H9 (cell line): ENCODE measurements around the gene HOXD10. TPM values are rescaled to one million over a fixed set of nuclear protein-coding genes. Genes with fewer than 3 reads are reported as not detected.

Experiments
- DNase-seq: peaks from one replicate; pipeline ENCODE4 v3.0.0-alpha.2; 2017
- H2AFZ ChIP-seq: one replicate; pipeline ENCODE4 v1.6.1; 2013; ENCODE audit warnings: mild to moderate bottlenecking, low read length, control low read depth, moderate library complexity
- H2AK5ac ChIP-seq: 2 replicates; pipeline ENCODE4 v1.6.1; 2013; ENCODE audit warnings: low read length, control low read depth, mixed read lengths; ENCODE audit not compliant: insufficient read length
- H2BK120ac ChIP-seq: one replicate; pipeline ENCODE4 v1.6.1; 2013; ENCODE audit warnings: low read depth, mild to moderate bottlenecking, low read length, control low read depth, inconsistent platforms; ENCODE audit not compliant: poor library complexity, severe bottlenecking
- H2BK12ac ChIP-seq: 2 replicates; pipeline ENCODE4 v1.6.1; 2013; ENCODE audit warnings: low read length, control low read depth, mixed read lengths, low read depth; ENCODE audit not compliant: insufficient read length
- H2BK15ac ChIP-seq: 2 replicates; pipeline ENCODE4 v1.6.1; 2013; ENCODE audit warnings: low read depth, low read length, control low read depth
- H2BK20ac ChIP-seq: one replicate; pipeline ENCODE4 v1.6.1; 2013; ENCODE audit warnings: low read depth, mild to moderate bottlenecking, low read length, control low read depth, inconsistent platforms; ENCODE audit not compliant: poor library complexity, severe bottlenecking
- H2BK5ac ChIP-seq: 2 replicates; pipeline ENCODE4 v1.6.1; 2013; ENCODE audit warnings: low read length, control low read depth, mixed read lengths; ENCODE audit not compliant: insufficient read length
- H3K14ac ChIP-seq: 2 replicates; pipeline ENCODE4 v1.6.1; 2013; ENCODE audit warnings: low read length, control low read depth; ENCODE audit not compliant: insufficient read depth
- H3K18ac ChIP-seq: 2 replicates; pipeline ENCODE4 v1.6.1; 2013; ENCODE audit warnings: low read depth, mild to moderate bottlenecking, mixed read lengths, low read length, control low read depth; ENCODE audit not compliant: insufficient read length
- H3K23ac ChIP-seq: 2 replicates; pipeline ENCODE4 v1.6.1; 2013; ENCODE audit warnings: low read length, control low read depth, mixed read lengths, low read depth; ENCODE audit not compliant: insufficient read length
- H3K23me2 ChIP-seq: 2 replicates; pipeline ENCODE4 v1.6.1; 2013; ENCODE audit warnings: low read depth, mild to moderate bottlenecking, mixed read lengths, low read length, control low read depth; ENCODE audit not compliant: insufficient read length, poor library complexity, severe bottlenecking
- H3K27ac ChIP-seq: 2 replicates; pipeline ENCODE4 v1.5.1; 2013; ENCODE audit warnings: low read length, control low read depth, mixed read lengths, low read depth; ENCODE audit not compliant: insufficient read length
- H3K27me3 ChIP-seq: 2 replicates; pipeline ENCODE4 v1.6.1; 2013; ENCODE audit warnings: low read length, control low read depth, inconsistent platforms; ENCODE audit not compliant: insufficient read depth
- H3K4ac ChIP-seq: 2 replicates; pipeline ENCODE4 v1.6.1; 2013; ENCODE audit warnings: low read depth, mild to moderate bottlenecking, control low read depth, inconsistent platforms, low read length, moderate library complexity
- H3K4me1 ChIP-seq: 2 replicates; pipeline ENCODE4 v1.6.1; 2013; ENCODE audit warnings: low read length, control low read depth, inconsistent platforms; ENCODE audit not compliant: insufficient read depth
- H3K4me2 ChIP-seq: 2 replicates; pipeline ENCODE4 v1.6.1; 2013; ENCODE audit warnings: low read length, control low read depth, mixed read lengths; ENCODE audit not compliant: insufficient read length, insufficient read depth
- H3K56ac ChIP-seq: 2 replicates; pipeline ENCODE4 v1.6.1; 2013; ENCODE audit warnings: low read depth, mild to moderate bottlenecking, mixed read lengths, low read length, control low read depth; ENCODE audit not compliant: insufficient read length
- H3K79me1 ChIP-seq: 2 replicates; pipeline ENCODE4 v1.6.1; 2013; ENCODE audit warnings: low read depth, mild to moderate bottlenecking, moderate library complexity, low read length, control low read depth, inconsistent platforms; ENCODE audit not compliant: insufficient read depth, poor library complexity, severe bottlenecking
- H3K79me2 ChIP-seq: 2 replicates; pipeline ENCODE4 v1.6.1; 2013; ENCODE audit warnings: low read length, control low read depth, inconsistent platforms; ENCODE audit not compliant: insufficient read depth
- H3K9ac ChIP-seq: 2 replicates; pipeline ENCODE4 v1.6.1; 2013; ENCODE audit warnings: low read length, control low read depth, mixed read lengths; ENCODE audit not compliant: insufficient read length; ENCODE audit errors: extremely low read depth
- H3K9me3 ChIP-seq: one replicate; pipeline ENCODE4 v1.6.1; 2013; ENCODE audit warnings: low read depth, low read length, inconsistent platforms; ENCODE audit not compliant: control insufficient read depth
- H3T11ph ChIP-seq: one replicate; pipeline ENCODE4 v1.6.1; 2013; ENCODE audit warnings: mild to moderate bottlenecking, low read length, control low read depth, inconsistent platforms
- H4K20me1 ChIP-seq: one replicate; pipeline ENCODE4 v1.6.1; 2013; ENCODE audit not compliant: control insufficient read depth, insufficient read length, insufficient read depth
- H4K5ac ChIP-seq: 2 replicates; pipeline ENCODE4 v1.6.1; 2013; ENCODE audit warnings: low read depth, mild to moderate bottlenecking, mixed read lengths, low read length, control low read depth; ENCODE audit not compliant: insufficient read length
- H4K8ac ChIP-seq: replicated peaks from 2 replicates; pipeline ENCODE4 v1.6.1; 2013; ENCODE audit warnings: low read length, control low read depth, mixed read lengths, low read depth; ENCODE audit not compliant: insufficient read length
- H4K91ac ChIP-seq: 2 replicates; pipeline ENCODE4 v1.6.1; 2013; ENCODE audit warnings: low read depth, mild to moderate bottlenecking, moderate library complexity, mixed read lengths, low read length, control low read depth; ENCODE audit not compliant: insufficient read length
- H3K27ac Mint-ChIP-seq, 3 experiments: 2 replicates in 2 of 3; 3 replicates in 1 of 3; pipeline ENCODE4 v1.8.0; 2020 to 2021; ENCODE audit warnings: mixed read lengths in 3 of 3, mild to moderate bottlenecking in 1 of 3, moderate library complexity in 1 of 3
- H3K27me3 Mint-ChIP-seq: 2 replicates; pipeline ENCODE4 v1.8.0; 2021; ENCODE audit warnings: low read depth, mild to moderate bottlenecking, moderate library complexity, mixed read lengths
- H3K36me3 Mint-ChIP-seq, 3 experiments: 2 replicates in 2 of 3; 3 replicates in 1 of 3; pipeline ENCODE4 v1.8.0; 2020 to 2021; ENCODE audit warnings: low read depth in 3 of 3, mixed read lengths in 3 of 3; ENCODE audit not compliant: insufficient read depth in 1 of 3
- H3K4me1 Mint-ChIP-seq, 2 experiments: 2 replicates each; pipeline ENCODE4 v1.8.0; 2020; ENCODE audit warnings: mixed read lengths in 2 of 2
- H3K4me3 Mint-ChIP-seq, 2 experiments: 2 replicates in 1 of 2; 3 replicates in 1 of 2; pipeline ENCODE4 v1.8.0; 2020 to 2021; ENCODE audit warnings: mild to moderate bottlenecking in 2 of 2, mixed read lengths in 2 of 2, moderate library complexity in 1 of 2
- H3K9me3 Mint-ChIP-seq, 2 experiments: 2 replicates in 1 of 2; 3 replicates in 1 of 2; pipeline ENCODE4 v1.8.0; 2020; ENCODE audit warnings: mild to moderate bottlenecking in 2 of 2, mixed read lengths in 2 of 2, moderate library complexity in 1 of 2
- CTCF ChIP-seq: fragments of 200-600 bp; sonication (generic); conservative IDR thresholded peaks from 3 replicates; pipeline ENCODE4 v1.8.0; 2021; ENCODE audit warnings: antibody characterized with exemption, mild to moderate bottlenecking
- WGBS: extraction: QIAGEN DNeasy Blood & Tissue Kit; methylation state at CpG from one replicate; pipeline ENCODE4 v1.1.7; 2013; ENCODE audit warnings: missing lambda C conversion rate, low lambda C conversion rate, mixed read lengths; ENCODE audit not compliant: insufficient read length; ENCODE audit errors: extremely low coverage; 5-methylcytosine and 5-hydroxymethylcytosine counted together
- total RNA-seq: library from RNA; stranded (reverse); gene quantifications from 2 replicates; pipeline ENCODE4 v1.2.1, GENCODE V29; 2021

The HOXD10 gene
- total RNA-seq, 1 experiment from 2014 or later: not detected

- H2BK120ac ChIP-seq: no peak overlapping the region
- H3K4me2 ChIP-seq: no peak overlapping the region
- no peaks in the 10 kb centered on the region for H3K23me2 ChIP-seq
- H2AFZ ChIP-seq: no peak overlapping the region
- no peak overlapping the region for H3T11ph ChIP-seq
- DNase-seq: peak; percentile 58
- Mint-ChIP-seq H3K9me3 (peaks cover 4 to 13% of the 10 kb centered on the region in 2 experiments; a peak in 4 of 5 replicates), H3K27me3 (peaks cover 98% of the 10 kb centered on the region), H3K27ac (no peak overlapping the region), H3K4me3 (peak overlapping the region in 1 of 2 experiments; percentile 70; a peak in 4 of 5 replicates), H3K36me3 (no peaks in the 10 kb centered on the region; a peak in 1 of 7 replicates), H3K4me1 (peaks cover 12 to 14% of the 10 kb centered on the region in 2 experiments)
- H3K79me2 ChIP-seq: no peaks in the 10 kb centered on the region
- no peak overlapping the region for H4K8ac ChIP-seq
- no peak overlapping the region for H2BK15ac ChIP-seq
- no peaks in the 10 kb centered on the region for H4K20me1 ChIP-seq
- no peak overlapping the region for H2BK20ac ChIP-seq
- H2BK12ac ChIP-seq: no peak overlapping the region
- no CpG with 5 or more reads among the region's 100 CpGs for WGBS
- H3K9me3 ChIP-seq: no peaks in the 10 kb centered on the region
- H2AK5ac ChIP-seq: no peak overlapping the region
- no peak overlapping the region for H3K4ac ChIP-seq
- H3K79me1 ChIP-seq: no peaks in the 10 kb centered on the region
- peaks cover 89% of the 10 kb centered on the region for H3K27me3 ChIP-seq
- H3K18ac ChIP-seq: no peak overlapping the region
- H3K9ac ChIP-seq: no peak overlapping the region
- H3K56ac ChIP-seq: no peak overlapping the region
- no peak overlapping the region for H2BK5ac ChIP-seq
- H3K4me1 ChIP-seq: no peaks in the 10 kb centered on the region; the same call in 1 of the 2 replicates
- H3K27ac ChIP-seq: no peak overlapping the region
- no peak overlapping the region for H4K91ac ChIP-seq
- H3K14ac ChIP-seq: no peak overlapping the region
- no peak overlapping the region for H4K5ac ChIP-seq
- TF ChIP-seq CTCF: no peak
- no peak overlapping the region for H3K23ac ChIP-seq
Measured at GRCh38 chr2:176130147-176130956, 13.8 kb downstream of the HOXD10 start.
